Fibroblast of lung (primary cell): ENCODE measurements around the gene TXNIP.

Experiments used
- CTCF ChIP-seq, 2 donors: IDR thresholded peaks in 1 of 2; conservative IDR thresholded peaks in 1 of 2; 1 replicate in 1 of 2; 2 replicates in 1 of 2; pipeline ENCODE4 v1.5.1; 2011 to 2012; ENCODE audit warnings: low read length in 2 of 2, control low read depth in 1 of 2, inconsistent platforms in 1 of 2, low read depth in 1 of 2, mild to moderate bottlenecking in 1 of 2
- EZH2 ChIP-seq: IDR thresholded peaks from 2 replicates; pipeline ENCODE4 v1.5.1; 2012; ENCODE audit warnings: low read length, control low read depth, mild to moderate bottlenecking; ENCODE audit errors: missing control alignments

DNA sequence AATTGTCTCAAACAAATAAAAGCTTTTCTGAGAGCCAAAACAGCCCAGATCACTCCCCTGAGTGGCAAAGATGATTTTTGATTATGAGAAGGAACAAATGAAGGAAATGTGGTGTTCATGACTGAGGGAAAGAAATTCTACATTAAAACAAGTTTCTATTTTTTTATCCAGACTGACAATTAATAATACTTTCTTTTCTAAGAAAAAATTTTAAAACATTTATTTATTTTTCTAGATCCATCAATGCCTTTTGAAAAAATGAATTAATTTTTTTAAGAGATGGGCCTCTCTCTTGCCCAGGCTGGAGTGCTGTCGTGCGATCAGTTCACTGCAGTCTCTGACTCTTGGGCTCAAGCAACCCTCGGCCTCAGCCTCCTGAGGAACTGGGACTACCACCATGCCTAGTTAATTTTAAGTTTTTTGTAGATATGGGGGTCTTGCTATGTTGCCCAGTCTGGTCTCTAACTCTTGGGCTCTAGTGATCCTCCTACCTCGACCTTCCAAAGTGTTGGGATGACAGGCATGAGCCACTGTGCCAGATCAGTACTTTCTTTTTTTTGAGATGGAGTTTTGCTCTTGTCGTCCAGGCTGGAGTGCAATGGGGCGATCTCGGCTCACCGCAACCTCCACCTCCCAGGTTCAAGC is 11.2 kb upstream of the TXNIP start:
- TF ChIP-seq CTCF (conservative IDR thresholded peaks at IDR 0.05 in 1 of 2, IDR thresholded peaks at IDR 0.05 in 1 of 2; ENCODE audit: low read depth in 1 of 2, low read length in 2 of 2) (no peak), EZH2 (no peak)
